Adrenal gland (tissue), 12 donors: Measurements from ENCODE around the gene TMEM100. TPM values are rescaled to one million over a fixed set of nuclear protein-coding genes. Genes with fewer than 3 reads are reported as not detected.

Experiments used
- DNase-seq, 7 donors: peaks; one replicate each; pipeline ENCODE4 v3.0.0-alpha.2; 2019 to 2020
- H3K27ac ChIP-seq, 5 donors: fragments of 200-600 bp; sonication (generic) in 4 of 5; 1 replicate in 3 of 5; 2 replicates in 2 of 5; pipeline versions ENCODE4 v1.5.1 to v1.8.0; 2016 to 2020; ENCODE audit warnings: mild to moderate bottlenecking in 1 of 5
- H3K27me3 ChIP-seq: fragments of 200-600 bp; 2 replicates; pipeline ENCODE4 v1.8.0; 2021
- H3K36me3 ChIP-seq, 2 donors: fragments of 200-600 bp; replicated peaks in 1 of 2; 1 replicate in 1 of 2; 2 replicates in 1 of 2; pipeline versions ENCODE4 v1.5.1 to v1.8.0; 2018 to 2022
- H3K4me1 ChIP-seq, 2 donors: fragments of 200-600 bp; replicated peaks in 1 of 2; 1 replicate in 1 of 2; 2 replicates in 1 of 2; pipeline versions ENCODE4 v1.5.1 to v1.8.0; 2018 to 2021
- H3K4me3 ChIP-seq, 4 donors: fragments of 200-600 bp; sonication (generic) in 3 of 4; one replicate each; pipeline ENCODE4 v1.5.1; 2016 to 2018
- H3K9me3 ChIP-seq, 3 donors: fragments of 200-600 bp; sonication (generic) in 1 of 3; replicated peaks in 1 of 3; 1 replicate in 2 of 3; 2 replicates in 1 of 3; pipeline versions ENCODE4 v1.5.1 to v1.8.0; 2016 to 2021
- CTCF ChIP-seq, 6 experiments: fragments of 450-650 bp in 4 of 6; fragments of 200-600 bp in 2 of 6; sonication (generic) in 1 of 6; IDR thresholded peaks; 1 replicate in 5 of 6; 2 replicates in 1 of 6; pipeline versions ENCODE4 v1.5.1 to v1.8.0; 2016 to 2021; ENCODE audit warnings: antibody characterized with exemption in 6 of 6, mild to moderate bottlenecking in 2 of 6, moderate library complexity in 1 of 6
- POLR2A ChIP-seq, 2 donors: fragments of 450-650 bp; IDR thresholded peaks; one replicate each; pipeline ENCODE4 v1.6.1; 2017; ENCODE audit warnings: antibody characterized with exemption in 2 of 2, mild to moderate bottlenecking in 2 of 2, moderate library complexity in 1 of 2
- WGBS, 4 donors: extraction: QIAGEN DNeasy Blood & Tissue Kit in 2 of 4; methylation state at CpG; one replicate each; pipeline versions ENCODE4 v1.1.5 to v1.1.7; 2013 to 2017; 5-methylcytosine and 5-hydroxymethylcytosine counted together
- intact Hi-C, 2 donors: fragments of 100-400 bp; cut with DNase I; formaldehyde crosslinking; loops; one replicate each; pipeline versions ENCODE4 v1.14.1 to v1.15.0; 2022 to 2023
- polyA plus RNA-seq, 3 donors: library from polyadenylated mRNA; stranded (reverse); fragments of 200-250 nt in 2 of 3; fragments of 350-450 nt in 1 of 3; fragmentation: Illumina TruSeq in 1 of 3; extraction: RNeasy Lipid Tissue Mini Kit (QIAGEN cat#74804) in 1 of 3; gene quantifications; one replicate each; pipeline ENCODE4 v1.2.3, GENCODE V29; 2013 to 2014
- total RNA-seq, 9 donors: library from RNA; depleted of rRNA in 4 of 9; stranded (reverse); fragments of >200 nt in 4 of 9; fragments of 120-200 nt in 1 of 9; fragmentation: NEBNext Ultra II Directional in 1 of 9; extraction: Animal tissue kit (Norgen Biotek cat#: 25700) in 1 of 9; gene quantifications; one replicate each; pipeline versions ENCODE4 v1.1.0 to v1.2.4, GENCODE V29; 2013 to 2023
- donor health status: healthy with polysubstance abuse.
- donor health status: Bipolar disorder and iron deficiency.
- donor health status: DM: yes; HTN: yes; CAD: no.
- donor health status: DM: no; HTN: no; CAD: no.
- donor health status: DM: no; HTN: no; CAD: no.
- donor health status: DM: yes; HTN: yes; CAD: no.

The TMEM100 gene
- total and polyA plus RNA-seq, 12 donors, result 1.3 to 11.5 (median 2.6) TPM

GRCh38 chr17:55717898-55718735 lies 4.5 kb downstream of the TMEM100 start:
- H3K9me3 ChIP-seq, result no peaks in the 10 kb centered on the region
- TF ChIP-seq CTCF (IDR thresholded peaks at IDR 0.05) (peak; percentile 68 to 93 (median 79)), POLR2A (IDR thresholded peaks at IDR 0.05) (no peak)
- H3K4me1 ChIP-seq, result no peaks in the 10 kb centered on the region
- no peaks in the 10 kb centered on the region for H3K27me3 ChIP-seq
- DNase-seq, result peak; percentile 81 to 97 (median 90)
- 49 to 53% (median 50%) methylated on average over 11 of the region's 11 CpGs for WGBS, 4 donors
- H3K27ac ChIP-seq, result no peak overlapping the region
- H3K4me3 ChIP-seq, result no peak overlapping the region
- intact Hi-C loops, result loop anchor here (5.0 to 10.0 kb wide), 2 partner anchors 191 to 193 kb away; no protein-coding TSS in a partner anchor
- H3K36me3 ChIP-seq, result no peaks in the 10 kb centered on the region

- Histone ChIP-seq H3K4me3 (no peak overlapping the region), H3K4me1 (no peaks in the 10 kb centered on the region), H3K27me3 (no peaks in the 10 kb centered on the region), H3K36me3 (no peaks in the 10 kb centered on the region), H3K27ac (no peak overlapping the region), H3K9me3 (no peaks in the 10 kb centered on the region)
- TF ChIP-seq POLR2A (IDR thresholded peaks at IDR 0.05) (no peak), CTCF (IDR thresholded peaks at IDR 0.05) (no peak)
- WGBS, 4 donors, result 81 to 90% (median 88%) methylated on average over 4 of the region's 4 CpGs
- intact Hi-C loops, result loop anchor here (5.0 to 10.0 kb wide), 2 partner anchors 190 to 193 kb away; no protein-coding TSS in a partner anchor
- DNase-seq, result no peak
Measured at GRCh38 chr17:55717432-55717831, 5.2 kb downstream of the TMEM100 start.

- 56 to 77% (median 65%) methylated on average over 4 of the region's 4 CpGs for WGBS, 4 donors
- DNase-seq, result peak in 3 of 7 donors; percentile 15 to 60 (median 32)
- Histone ChIP-seq H3K36me3 (no peaks in the 10 kb centered on the region), H3K27ac (no peak overlapping the region), H3K27me3 (no peaks in the 10 kb centered on the region), H3K4me3 (no peak overlapping the region), H3K4me1 (peaks cover 7 to 18% of the 10 kb centered on the region in 2 donors), H3K9me3 (no peaks in the 10 kb centered on the region)
- TF ChIP-seq POLR2A (IDR thresholded peaks at IDR 0.05), result no peak
- TF ChIP-seq CTCF (IDR thresholded peaks at IDR 0.05), result no peak
- intact Hi-C loops, result loop anchor here in 1 of 2 donors (10.0 kb wide), 1 partner anchor 186 kb away; no protein-coding TSS in a partner anchor
Measured at GRCh38 chr17:55710829-55711496, 11.7 kb downstream of the TMEM100 start.

GRCh38 chr17:55710410-55710809 lies 12.3 kb downstream of the TMEM100 start:
- intact Hi-C loops, result loop anchor here in 1 of 2 donors (10.0 kb wide), 1 partner anchor 186 kb away; no protein-coding TSS in a partner anchor
- WGBS, 4 donors, result 67 to 72% (median 70%) methylated on average over 3 of the region's 3 CpGs
- no peaks in the 10 kb centered on the region for H3K27me3 ChIP-seq
- no peak for TF ChIP-seq POLR2A (IDR thresholded peaks at IDR 0.05)
- TF ChIP-seq CTCF (IDR thresholded peaks at IDR 0.05), result no peak
- H3K36me3 ChIP-seq, result no peaks in the 10 kb centered on the region
- no peaks in the 10 kb centered on the region for H3K9me3 ChIP-seq
- H3K4me1 ChIP-seq, result peaks cover 7 to 18% of the 10 kb centered on the region in 2 donors
- no peak overlapping the region for H3K4me3 ChIP-seq
- no peak for DNase-seq
- no peak overlapping the region for H3K27ac ChIP-seq
